HTR-8/SVneo (cell line): ENCODE data around the gene PTTG2.
A peak's percentile ranks its signal among the peaks of the same experiment; 100 is the strongest.

Experiments used
- DNase-seq: peaks from one replicate; pipeline ENCODE4 v3.0.0; 2011; ENCODE audit warnings: low spot score, mixed read lengths; ENCODE audit not compliant: insufficient read length
- FAIRE-seq: peaks from 2 replicates; lab custom pipeline; 2011; peaks lifted over from hg19 to GRCh38; lab: Jason Lieb, UNC

Gene PTTG2

DNA sequence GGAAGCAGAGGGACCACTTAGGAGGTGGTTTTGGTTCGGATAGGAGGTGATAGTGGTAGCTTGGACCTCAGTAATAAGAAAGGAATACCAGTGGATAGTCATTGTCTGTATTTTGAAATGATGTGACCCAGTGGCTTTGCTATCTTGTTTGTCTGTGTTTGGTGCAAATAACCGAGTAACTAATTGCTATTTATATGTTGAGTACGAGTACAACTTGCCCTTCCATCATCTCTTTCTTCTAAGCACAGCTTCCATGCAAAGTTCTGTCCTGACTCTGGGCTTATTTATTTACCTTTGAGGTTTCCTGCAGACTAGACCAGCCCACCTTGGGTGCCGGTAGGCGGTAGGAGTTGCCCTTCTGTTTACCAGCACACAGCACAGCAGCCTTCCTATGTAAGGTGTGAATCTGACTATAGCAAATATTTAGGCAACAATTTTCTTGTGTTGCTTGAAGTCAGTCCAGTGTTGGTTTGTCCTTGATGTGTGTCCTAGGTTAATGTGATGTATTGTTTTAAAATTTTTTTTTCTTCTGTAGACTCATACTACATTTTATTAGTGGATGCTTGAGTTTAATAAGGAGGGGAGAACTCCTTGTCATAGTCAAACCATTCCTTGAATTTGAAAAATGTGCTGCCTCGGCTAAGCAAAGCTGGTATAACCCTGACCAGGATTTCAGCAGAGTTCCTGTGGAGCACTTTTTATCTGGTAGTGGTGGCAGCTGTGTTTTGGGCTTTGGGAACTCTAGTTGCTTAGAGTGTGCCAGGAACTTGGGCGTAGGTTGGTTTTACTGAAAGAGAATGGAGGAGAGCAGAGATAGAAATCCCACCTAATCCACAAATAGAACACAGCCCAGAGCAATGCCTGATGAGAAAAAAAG is 21.9 kb downstream of the PTTG2 start:
- no peak for FAIRE-seq

DNA sequence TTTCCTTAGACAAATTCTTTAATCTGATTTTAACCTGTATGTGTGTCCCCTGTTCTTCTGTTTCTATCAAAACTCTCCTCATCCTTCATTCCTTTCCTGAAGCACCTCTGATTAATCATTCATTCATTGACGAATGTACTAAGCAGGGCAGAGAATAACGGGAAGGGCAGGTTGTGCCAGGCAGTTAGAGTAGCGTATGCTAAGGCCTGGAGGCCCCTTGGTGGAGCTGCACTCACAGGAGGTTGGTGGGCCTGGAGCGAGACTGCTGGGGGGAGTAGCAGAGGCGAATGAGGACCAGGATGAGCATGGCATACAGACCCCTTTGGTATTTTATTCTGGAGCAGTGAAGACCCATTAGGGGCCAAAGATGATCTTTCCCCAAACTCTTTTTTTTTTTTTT is 22.5 kb downstream of the PTTG2 start:
- DNase-seq (no peak), FAIRE-seq (no peak)

More for the DNA sequence above, 21.9 kb downstream of the PTTG2 start:
- peak; percentile 27 for DNase-seq

DNA sequence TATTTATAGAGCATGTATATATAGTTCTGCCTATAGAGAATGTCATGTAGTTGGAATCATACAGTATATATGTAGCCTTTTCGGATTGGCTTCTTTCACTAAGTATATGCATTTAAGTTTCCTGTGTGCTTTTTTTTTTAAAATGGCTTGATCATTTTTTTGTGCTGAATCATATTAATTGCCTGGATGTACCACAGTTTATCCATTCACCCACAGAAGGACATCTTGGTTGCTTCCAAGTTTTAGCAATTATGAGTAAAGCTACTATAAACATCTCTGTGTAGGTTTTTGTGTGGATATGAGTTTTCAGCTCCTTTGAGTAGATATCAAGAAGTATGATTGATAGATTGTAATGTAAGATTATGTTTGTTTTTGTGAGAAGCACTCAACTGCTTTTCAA is 23.8 kb downstream of the PTTG2 start:
- DNase-seq (no peak), FAIRE-seq (no peak)

DNA sequence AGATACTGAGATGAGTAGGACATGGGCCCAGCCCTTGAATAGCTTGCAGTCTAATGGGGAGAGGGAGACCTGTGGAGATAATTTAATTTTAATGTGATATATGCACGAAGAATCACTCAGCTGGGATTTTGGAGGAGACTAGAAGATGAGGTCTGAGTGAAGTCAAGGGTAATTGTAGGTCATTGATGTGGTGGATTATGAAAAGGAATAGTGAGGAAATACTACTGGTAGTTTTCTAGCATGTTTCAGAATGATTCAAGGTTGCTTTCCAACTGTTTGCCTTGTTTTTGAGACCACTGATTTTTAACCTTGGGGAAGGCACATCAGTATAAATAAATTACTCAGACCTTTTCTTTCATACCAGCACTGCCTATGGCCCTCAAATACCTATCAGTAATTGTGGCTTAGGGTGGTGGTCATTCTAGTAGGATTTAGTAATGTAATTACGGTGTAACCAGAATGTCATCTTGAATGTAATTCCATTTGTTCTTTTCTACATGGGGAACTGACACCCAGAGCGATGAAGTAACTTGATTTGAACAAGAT is 25.6 kb downstream of the PTTG2 start:
- DNase-seq (no peak), FAIRE-seq (no peak)

DNA sequence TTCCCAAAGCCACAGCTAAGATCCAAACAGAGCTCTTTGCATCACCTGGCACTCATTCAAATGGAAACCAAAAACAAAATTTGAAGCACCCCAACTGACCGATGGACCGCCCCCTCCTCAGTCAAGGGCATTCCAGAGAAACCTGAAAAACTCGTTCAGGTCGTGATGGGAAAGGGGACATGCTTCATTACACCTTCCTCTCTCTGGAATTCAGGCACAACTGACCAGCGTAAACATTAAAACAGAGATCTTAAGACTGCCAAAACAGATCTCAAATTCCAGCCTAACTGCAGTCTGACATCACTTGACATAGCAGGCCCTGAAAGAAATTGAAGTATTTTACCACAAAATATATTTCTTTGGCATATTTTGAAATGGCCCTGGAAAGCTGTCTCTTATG is 28.5 kb downstream of the PTTG2 start:
- FAIRE-seq (no peak), DNase-seq (no peak)

DNA sequence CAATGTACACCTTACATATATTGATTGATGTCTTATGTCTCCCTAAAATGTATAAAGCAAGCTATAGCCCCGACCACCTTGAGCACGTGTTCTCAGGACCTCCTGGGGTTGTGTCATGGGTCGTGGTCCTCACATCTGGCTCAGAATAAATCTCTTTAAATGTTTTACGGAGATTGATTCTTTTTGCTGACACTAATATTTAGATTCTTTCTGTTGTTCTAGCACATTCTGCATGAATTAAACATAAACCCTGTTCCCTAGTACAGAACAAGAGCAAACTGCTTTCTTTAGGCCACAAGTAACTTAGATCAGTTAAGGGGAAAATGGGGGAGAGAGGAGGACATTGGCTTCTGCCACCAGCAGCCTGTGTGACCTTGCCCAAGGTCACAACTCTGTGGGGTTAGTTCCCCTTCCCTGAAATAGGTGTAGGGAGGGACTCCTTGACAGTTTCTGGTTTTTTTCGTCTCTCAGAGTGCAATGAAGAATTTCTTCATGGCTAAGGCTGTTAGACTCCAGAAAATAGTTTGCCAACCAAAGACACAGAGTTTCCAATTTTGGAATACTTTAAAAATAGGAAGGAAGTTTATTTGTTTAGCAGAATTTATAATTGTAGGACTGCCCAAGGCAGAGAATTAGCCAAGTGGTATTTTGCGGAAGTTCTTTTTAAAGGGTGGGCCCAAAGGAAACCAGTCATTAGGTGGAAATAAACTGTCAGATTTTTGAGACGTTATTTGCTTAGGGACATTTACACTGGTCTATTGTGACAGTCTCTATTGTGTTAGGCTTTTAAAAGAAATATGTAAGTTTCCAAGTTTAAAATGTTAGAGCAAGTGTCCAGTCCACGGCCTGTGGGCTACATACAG is 29.4 kb downstream of the PTTG2 start:
- FAIRE-seq (no peak), DNase-seq (no peak)

DNA sequence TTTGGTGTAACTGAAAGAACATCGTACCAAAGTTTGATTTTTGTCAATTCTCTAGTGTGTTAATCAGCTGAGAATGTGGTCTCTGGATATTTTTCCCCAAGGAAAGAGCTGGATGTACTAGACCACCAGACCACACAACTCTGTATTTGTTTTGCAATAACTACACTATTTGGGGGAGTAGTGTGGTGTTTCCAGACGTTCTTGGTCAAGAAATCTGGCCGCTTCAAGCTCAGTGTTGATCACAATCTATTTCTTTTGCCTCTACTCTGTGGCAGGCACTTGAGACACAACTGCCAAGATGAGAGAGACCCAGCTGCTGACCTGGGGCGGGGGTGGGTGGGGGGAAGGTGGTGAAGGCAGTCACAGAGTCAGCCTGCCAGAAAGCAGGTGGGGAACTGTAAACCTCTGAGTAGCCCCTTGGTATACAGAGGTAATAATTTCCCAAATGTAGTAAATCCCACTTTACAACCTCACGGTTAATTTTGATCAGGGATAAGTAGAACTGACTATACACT is 30.6 kb downstream of the PTTG2 start:
- no peak for DNase-seq
- FAIRE-seq = no peak

DNA sequence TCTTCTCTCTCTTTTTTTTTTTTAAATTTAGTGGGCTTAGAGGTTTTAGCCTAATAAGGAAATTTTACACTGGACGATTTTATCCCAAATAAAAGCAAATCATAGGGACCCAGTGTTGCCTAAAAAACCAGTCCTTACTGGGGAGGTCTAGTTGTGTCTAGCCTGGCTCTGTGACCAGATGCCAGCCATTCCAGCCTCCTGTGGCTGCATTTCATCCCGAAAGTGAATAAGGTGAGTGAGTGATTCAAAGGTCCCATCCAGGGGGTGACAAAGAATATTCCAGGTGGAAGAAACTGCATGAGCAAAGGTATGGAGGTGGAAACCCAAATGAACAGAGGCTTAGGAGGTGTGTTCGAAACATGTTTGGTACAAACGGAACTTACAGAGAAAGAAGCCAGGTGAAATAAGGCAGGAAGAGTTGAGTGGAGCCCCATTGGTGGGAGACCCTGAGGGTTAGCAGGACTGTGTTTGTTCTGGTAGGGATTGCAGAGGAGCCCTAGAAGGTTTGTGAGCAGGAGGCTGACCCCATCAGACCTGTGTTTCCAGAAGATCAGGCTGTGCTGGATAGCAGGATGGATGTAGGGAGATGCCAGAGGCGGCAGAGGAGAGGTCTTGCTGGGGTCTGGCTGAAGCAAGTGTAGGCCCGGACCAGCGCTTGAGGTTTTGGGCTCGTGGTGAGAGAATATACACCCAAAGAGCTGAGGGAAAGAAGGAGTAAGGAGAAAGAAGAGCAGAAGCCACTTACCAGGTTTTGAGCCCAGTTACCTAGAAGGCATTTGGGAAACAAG is 31.6 kb downstream of the PTTG2 start:
- FAIRE-seq (no peak), DNase-seq (no peak)

DNA sequence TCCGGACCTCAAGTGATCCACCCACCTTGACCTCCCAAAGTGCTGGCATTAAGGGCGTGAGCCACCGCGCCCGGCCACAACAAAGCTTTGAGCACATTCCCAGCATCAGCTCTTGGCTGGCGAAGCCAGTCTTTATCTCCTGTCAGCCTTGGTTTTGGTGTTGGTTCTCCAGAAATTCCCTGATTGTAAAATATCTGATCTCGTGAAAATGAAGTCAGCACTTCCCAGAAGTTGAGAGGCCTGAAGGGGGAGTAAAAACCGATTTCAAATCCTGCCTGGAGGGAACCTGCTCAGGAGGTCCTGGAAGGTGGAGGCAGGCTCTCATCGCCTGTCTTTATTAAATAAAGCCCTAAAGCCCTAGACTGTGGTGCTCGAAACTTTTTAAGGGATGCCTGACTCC is 33.6 kb downstream of the PTTG2 start:
- no peak for DNase-seq
- no peak for FAIRE-seq

DNA sequence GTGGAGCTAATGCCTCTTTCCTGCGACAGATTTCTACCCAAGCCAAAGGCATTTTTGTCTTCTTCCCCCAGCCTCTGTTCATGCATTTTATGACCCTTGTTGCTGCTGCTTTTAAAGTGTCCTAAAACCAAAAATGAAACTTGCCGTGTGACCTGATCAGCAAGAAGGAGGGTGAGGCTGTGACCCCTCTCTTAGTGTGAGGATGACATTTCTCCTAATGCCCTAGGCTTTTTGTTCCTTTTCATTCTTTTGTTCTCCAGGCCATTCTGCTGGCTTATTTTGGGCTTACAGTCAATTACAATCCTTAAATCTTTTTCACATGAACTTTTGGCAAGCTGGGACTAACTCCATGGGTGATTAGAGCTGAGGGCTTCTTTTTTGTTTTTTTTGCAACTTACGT is 34.4 kb downstream of the PTTG2 start:
- DNase-seq = no peak
- no peak for FAIRE-seq

DNA sequence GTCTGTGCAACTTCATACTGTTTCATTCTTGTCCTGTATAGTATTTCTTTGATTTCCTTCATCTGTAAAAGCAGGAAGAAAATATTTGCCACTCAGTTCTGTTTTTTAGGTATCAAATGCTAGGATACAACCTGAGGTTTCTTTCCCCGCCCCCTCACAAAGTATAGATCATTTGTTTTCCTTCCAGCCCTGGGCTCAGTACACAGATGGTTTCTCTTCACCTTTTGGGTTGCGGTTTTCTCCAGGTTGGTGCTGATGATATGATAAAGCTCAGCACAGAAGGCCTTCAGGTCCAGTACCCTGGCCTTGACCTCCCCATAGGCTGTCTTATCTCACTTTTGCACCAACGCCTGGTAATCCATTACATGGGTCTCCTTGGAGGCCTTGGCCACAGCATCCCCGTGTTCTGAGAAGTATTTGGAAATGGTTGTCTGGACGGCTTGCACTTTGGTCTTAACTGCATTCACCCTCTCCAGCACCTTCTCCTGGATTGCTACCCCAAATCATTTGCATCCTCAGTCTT is 35.2 kb downstream of the PTTG2 start:
- DNase-seq = no peak
- no peak for FAIRE-seq

DNA sequence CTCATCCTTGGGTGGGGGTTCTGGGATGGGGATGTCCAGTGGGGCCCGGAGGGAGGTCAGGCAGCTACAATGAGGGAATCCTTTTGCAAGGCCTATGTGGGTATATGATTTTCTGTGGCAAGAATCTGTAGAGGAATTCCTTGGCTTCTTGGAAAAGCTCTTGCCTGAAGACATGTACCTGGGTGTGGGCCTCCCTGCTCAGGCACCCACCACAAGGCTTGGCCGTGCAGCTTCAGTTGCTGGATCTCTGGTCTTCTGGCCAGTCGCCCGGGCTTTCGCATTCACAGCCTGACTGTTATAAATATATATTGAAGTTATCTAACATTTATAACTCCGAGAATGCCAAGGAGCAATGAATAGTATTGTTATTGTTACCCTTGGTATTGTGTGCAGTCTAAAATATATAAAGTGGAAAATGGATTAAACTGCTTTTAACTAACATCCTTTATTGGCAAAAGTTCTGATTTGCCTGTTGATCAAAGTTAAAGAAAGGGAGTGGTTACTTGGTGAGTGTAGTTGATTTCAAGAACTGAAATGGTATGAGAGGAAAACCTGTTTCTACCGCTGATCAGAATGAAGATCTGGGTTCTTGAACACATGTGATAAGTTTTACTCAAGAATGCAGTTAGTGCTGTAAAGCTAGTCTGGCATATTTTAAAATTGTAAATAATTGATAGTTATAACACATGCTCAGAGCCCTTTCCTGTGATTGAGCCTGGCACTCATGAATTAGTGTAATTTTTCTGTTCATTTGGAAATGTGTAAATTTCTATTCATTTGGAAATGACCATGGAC is 36.0 kb downstream of the PTTG2 start:
- DNase-seq = no peak
- FAIRE-seq = no peak

DNA sequence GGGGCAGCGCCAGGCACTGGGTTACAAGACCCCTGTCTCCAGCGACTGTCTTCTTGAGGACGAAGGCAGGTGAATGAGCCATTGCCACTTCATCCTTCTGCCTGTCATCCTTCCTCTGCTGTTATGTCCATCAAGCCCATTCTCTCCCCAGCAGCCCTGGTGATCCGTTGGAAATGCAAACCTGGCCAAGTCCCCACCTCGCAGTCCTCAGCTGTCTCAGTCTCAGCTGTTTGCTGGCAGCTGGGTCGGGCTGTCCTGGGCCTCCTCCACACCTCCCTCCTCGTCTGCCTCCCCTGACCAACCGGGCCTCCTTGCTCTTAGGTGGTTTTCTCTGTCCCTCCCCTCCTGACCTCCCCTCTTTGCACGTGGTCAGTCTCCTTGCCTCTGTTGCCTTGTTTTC is 38.0 kb downstream of the PTTG2 start:
- FAIRE-seq (no peak), DNase-seq (no peak)

DNA sequence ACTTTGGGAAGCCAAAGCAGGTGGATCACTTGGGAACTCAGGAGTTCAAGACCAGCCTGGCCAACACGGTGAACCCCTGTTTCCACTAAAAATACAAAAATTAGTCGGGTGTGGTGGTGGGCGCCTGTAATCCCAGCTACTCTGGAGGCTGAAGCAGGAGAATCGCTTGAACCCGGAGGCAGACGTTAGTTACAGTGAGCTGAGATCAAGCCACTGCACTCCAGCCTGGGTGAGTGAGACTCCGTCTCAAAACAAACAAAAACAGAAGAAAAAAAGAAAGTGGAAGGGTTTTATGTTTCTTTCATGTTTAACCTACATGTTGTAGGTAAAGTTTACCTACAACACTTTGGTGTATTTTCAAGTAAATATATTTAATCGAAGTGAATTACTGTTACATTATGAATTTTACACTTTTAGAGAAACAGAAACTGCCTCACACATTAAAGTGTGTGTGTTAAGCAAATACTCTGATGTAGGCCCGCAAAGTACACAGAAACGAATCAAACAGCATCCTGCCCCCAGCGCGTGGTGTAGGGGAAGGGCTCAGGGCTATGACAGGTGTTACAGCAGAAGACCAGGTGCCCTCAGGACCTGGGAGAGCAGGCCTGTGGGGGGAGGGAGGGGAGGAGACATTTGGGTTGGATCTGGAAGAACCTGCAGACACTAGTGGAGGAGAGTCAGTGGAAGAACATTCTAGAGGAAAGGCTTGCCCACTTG is 39.0 kb downstream of the PTTG2 start:
- no peak for FAIRE-seq
- DNase-seq = no peak

DNA sequence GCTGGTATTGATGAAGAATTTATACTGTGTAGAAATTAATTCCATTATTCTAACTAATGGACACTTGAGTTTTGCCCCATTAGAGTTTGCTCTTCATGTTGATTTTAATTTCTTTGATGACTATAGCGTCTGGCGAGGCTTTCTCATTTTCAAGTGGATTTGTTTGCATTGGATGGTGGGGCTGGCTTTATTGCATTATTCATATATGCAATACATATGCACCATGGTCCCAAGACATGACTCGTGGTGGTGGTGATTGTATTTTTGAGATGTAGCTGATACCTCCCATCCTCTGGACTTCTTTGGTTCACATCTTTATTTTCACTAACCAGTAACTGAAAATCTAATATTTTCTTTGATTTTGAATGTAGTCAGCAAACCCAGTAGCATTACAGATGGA is 39.8 kb downstream of the PTTG2 start:
- no peak for DNase-seq
- no peak for FAIRE-seq

DNA sequence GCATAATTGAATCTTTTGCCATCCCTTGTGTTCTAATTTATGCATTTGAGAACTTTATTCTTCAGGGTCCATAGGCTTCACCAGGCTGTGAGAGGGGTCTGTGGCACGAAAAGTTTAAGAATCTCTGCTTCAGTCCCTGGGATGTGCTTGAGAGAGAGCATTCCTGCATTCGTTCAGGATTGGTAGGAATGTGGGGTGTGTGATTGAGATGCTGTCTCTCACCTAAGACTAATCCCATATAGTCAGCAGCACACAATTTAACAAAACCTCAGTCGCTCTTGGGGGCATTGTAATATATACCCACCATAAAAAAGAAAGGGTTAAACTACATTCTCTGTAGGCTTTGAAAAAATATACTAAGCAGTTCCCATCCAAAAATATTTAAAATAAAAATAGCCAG is 41.7 kb downstream of the PTTG2 start:
- DNase-seq = no peak

DNA sequence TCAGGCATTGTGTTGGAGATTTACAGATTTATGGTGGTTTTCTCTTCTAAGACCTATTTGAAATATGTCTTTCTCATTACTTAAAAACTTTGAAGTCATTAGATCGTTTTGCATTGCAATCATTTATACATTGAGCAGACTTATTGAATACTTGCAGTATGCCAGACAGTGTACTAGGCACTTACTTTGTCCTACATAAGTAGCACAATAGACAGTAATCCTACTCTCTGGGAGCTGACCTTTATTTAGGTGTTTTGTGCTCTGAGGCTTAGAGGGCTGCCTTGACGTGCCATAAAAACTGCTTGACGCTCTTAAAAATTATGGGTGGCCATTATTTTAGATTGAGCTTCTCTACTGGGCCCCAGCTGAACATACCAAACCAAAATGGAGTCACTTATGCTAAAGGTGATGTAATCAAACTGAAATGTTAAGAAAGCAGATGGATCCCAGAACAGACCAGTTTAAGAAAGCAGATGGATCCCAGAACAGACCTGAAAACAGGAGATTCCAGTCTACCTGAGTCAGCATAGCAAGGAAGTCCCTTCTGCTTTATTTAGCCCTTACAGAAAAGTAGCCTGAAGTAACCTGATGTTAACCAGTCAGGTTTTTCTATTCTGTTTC is 42.4 kb downstream of the PTTG2 start:
- DNase-seq (no peak), FAIRE-seq (no peak)

More for the DNA sequence above, 41.7 kb downstream of the PTTG2 start:
- no peak for FAIRE-seq

DNA sequence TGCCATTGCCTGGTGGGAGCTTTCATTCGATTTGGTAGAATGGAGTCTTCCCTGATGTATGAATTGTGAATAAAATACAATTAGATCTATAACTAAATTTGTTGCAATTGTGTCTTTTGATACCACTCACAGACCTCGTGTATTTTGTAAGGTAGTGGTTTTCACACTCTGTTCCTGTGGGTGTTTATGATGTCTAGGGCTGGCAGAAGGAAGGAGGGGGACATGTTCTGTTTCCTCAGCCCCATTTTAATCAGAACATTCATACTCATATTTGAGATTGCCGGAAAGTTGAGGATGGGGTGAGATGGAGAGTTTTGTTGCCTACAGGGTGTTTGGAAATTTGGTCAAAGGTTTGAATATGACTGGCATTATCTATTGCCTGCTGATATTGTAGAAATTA is 42.9 kb downstream of the PTTG2 start:
- DNase-seq (no peak), FAIRE-seq (no peak)
